Measurements from ENCODE around the gene ANP32A.
"Not testable (repeated sequence)": the region's sequence is repeated elsewhere in the genome, so short reads cannot be mapped to it uniquely, and the experiment has no call there.

Gene ANP32A

GRCh38 chr15:68781766-68782588 is 38.7 kb downstream of the ANP32A start:
- DNase-seq: no peak

- DNase-seq: no peak
Measured at GRCh38 chr15:68781217-68781616, 39.5 kb downstream of the ANP32A start.

- DNase-seq: no peak
Measured at GRCh38 chr15:68778876-68779275, 41.8 kb downstream of the ANP32A start.

- no peak for DNase-seq
Measured at GRCh38 chr15:68776477-68777270, 44.0 kb downstream of the ANP32A start.

- DNase-seq: no peak
Measured at GRCh38 chr15:68775671-68776476, 44.8 kb downstream of the ANP32A start.

- no peak for DNase-seq
Measured at GRCh38 chr15:68775236-68775577, 45.5 kb downstream of the ANP32A start.

- no peak for DNase-seq
Measured at GRCh38 chr15:68774521-68775235, 46.0 kb downstream of the ANP32A start.

GRCh38 chr15:68774120-68774519 is 46.6 kb downstream of the ANP32A start:
- DNase-seq: no peak

GRCh38 chr15:68773036-68773435 is 47.7 kb downstream of the ANP32A start:
- no peak for DNase-seq

GRCh38 chr15:68770216-68770615 is 50.5 kb downstream of the ANP32A start:
- DNase-seq: no peak

- DNase-seq: no peak
Measured at GRCh38 chr15:68769702-68770101, 51.0 kb downstream of the ANP32A start.

- no peak for DNase-seq
Measured at GRCh38 chr15:68768321-68768720, 52.4 kb downstream of the ANP32A start.

GRCh38 chr15:68767833-68768232 is 52.9 kb downstream of the ANP32A start:
- DNase-seq: no peak

GRCh38 chr15:68765602-68766368 is 54.9 kb downstream of the ANP32A start:
- DNase-seq: no peak

GRCh38 chr15:68764090-68764489 is 56.6 kb downstream of the ANP32A start:
- no peak for DNase-seq

GRCh38 chr15:68763063-68763462 is 57.6 kb downstream of the ANP32A start:
- no peak for DNase-seq

GRCh38 chr15:68759982-68760579 is 60.6 kb downstream of the ANP32A start:
- not testable (repeated sequence) for DNase-seq

GRCh38 chr15:68755731-68756130 is 65.0 kb downstream of the ANP32A start:
- no peak for DNase-seq

GRCh38 chr15:68751622-68752021 is 69.1 kb downstream of the ANP32A start:
- no peak for DNase-seq

- no peak for DNase-seq
Measured at GRCh38 chr15:68749793-68750192, 70.9 kb downstream of the ANP32A start.

- DNase-seq: no peak
Measured at GRCh38 chr15:68749365-68749764, 71.3 kb downstream of the ANP32A start.

Measured in activated effector memory CD4-positive, alpha-beta T cell treated with Interleukin-2 at 50 U/mL for 16 hours (primary cell).